ENCODE results near the gene SHISAL2B.

GRCh38 chr5:64754066-64754465, 63.8 kb downstream of the SHISAL2B start:
- TF ChIP-seq CTCF (IDR thresholded peaks at IDR 0.05) (no peak), POLR2A (IDR thresholded peaks at IDR 0.05) (no peak)
